IMR-90 (cell line): ENCODE data around the gene ABTB2. TPM values are rescaled to one million over a fixed set of nuclear protein-coding genes. Genes with fewer than 3 reads are reported as not detected.

ENCODE experiments used
- ATAC-seq: fragments of 200-7000 bp; cut with Tn5 transposase; 2 replicates; pipeline ENCODE4 v1.9.1; 2020; ENCODE audit warnings: low read depth, mild to moderate bottlenecking, moderate library complexity
- BruUV-seq: library from RNA; stranded (reverse); fragments of 400-500 nt; replicated peaks from 2 replicates; lab custom pipeline; 2021; lab: Mats Ljungman, UMichigan
- CTCF ChIA-PET: fragments of 300-600 bp; formaldehyde crosslinking; extraction: SDS; loops from one replicate; lab custom pipeline; 2021; ENCODE audit warnings: antibody characterized with exemption; lab: Yijun Ruan, JAX
- POLR2A ChIA-PET: fragments of 300-600 bp; sonication (Branson Sonifier 250); formaldehyde crosslinking; loops from one replicate; lab custom pipeline; 2022; ENCODE audit warnings: antibody characterized with exemption; ENCODE audit not compliant: unreplicated experiment; lab: Charles Lee
- DNase-seq: peaks from one replicate; pipeline ENCODE4 v3.0.0; 2013
- H2AFZ ChIP-seq: replicated peaks from 2 replicates; pipeline ENCODE3; 2013; ENCODE audit warnings: low read length, mild to moderate bottlenecking; ENCODE audit not compliant: poor library complexity
- H2AK5ac ChIP-seq: 2 replicates; pipeline ENCODE4 v1.6.1; 2013; ENCODE audit warnings: low read depth, low read length, inconsistent platforms
- H2AK9ac ChIP-seq: replicated peaks from 2 replicates; pipeline ENCODE3; 2013; ENCODE audit warnings: mild to moderate bottlenecking, low read depth, low read length, moderate library complexity; ENCODE audit not compliant: poor library complexity
- H2BK120ac ChIP-seq: 2 replicates; pipeline ENCODE4 v1.6.1; 2013; ENCODE audit warnings: low read depth, low read length, inconsistent platforms
- H2BK15ac ChIP-seq: 3 replicates; pipeline ENCODE4 v1.6.1; 2013; ENCODE audit warnings: low read depth, low read length, inconsistent platforms
- H2BK20ac ChIP-seq: 2 replicates; pipeline ENCODE4 v1.6.1; 2013; ENCODE audit warnings: low read depth, mild to moderate bottlenecking, inconsistent platforms, low read length, moderate library complexity
- H2BK5ac ChIP-seq: 2 replicates; pipeline ENCODE4 v1.6.1; 2013; ENCODE audit warnings: mild to moderate bottlenecking, low read depth, low read length, inconsistent platforms; ENCODE audit not compliant: poor library complexity, severe bottlenecking
- H3K14ac ChIP-seq: replicated peaks from 2 replicates; pipeline ENCODE4 v1.6.1; 2013; ENCODE audit warnings: low read depth, low read length, inconsistent platforms
- H3K18ac ChIP-seq: 2 replicates; pipeline ENCODE4 v1.6.1; 2013; ENCODE audit warnings: low read depth, low read length, control low read depth
- H3K23ac ChIP-seq: 2 replicates; pipeline ENCODE4 v1.6.1; 2013; ENCODE audit warnings: low read depth, low read length, inconsistent platforms
- H3K27ac ChIP-seq: 2 replicates; pipeline ENCODE4 v1.5.1; 2013; ENCODE audit warnings: mild to moderate bottlenecking, control low read depth, low read length; ENCODE audit not compliant: insufficient read depth
- H3K27me3 ChIP-seq: 2 replicates; pipeline ENCODE4 v1.6.1; 2013; ENCODE audit warnings: low read length; ENCODE audit not compliant: control insufficient read depth, insufficient read depth
- H3K36me3 ChIP-seq: 2 replicates; pipeline ENCODE4 v1.6.1; 2013; ENCODE audit warnings: low read length, mixed read lengths; ENCODE audit not compliant: control insufficient read depth, insufficient read depth
- H3K4ac ChIP-seq: 2 replicates; pipeline ENCODE4 v1.6.1; 2013; ENCODE audit warnings: low read depth, low read length, inconsistent platforms
- H3K4me1 ChIP-seq: 2 replicates; pipeline ENCODE4 v1.6.1; 2013; ENCODE audit warnings: low read length, mixed read lengths; ENCODE audit not compliant: control insufficient read depth, insufficient read depth
- H3K4me2 ChIP-seq: 2 replicates; pipeline ENCODE4 v1.6.1; 2013; ENCODE audit warnings: low read depth, mild to moderate bottlenecking, control low read depth, low read length, moderate library complexity
- H3K4me3 ChIP-seq: 2 replicates; pipeline ENCODE4 v1.5.1; 2013; ENCODE audit warnings: low read depth, mild to moderate bottlenecking, control low read depth, low read length, moderate library complexity; ENCODE audit not compliant: insufficient read depth
- H3K56ac ChIP-seq: 2 replicates; pipeline ENCODE4 v1.6.1; 2013; ENCODE audit warnings: low read length, inconsistent platforms; ENCODE audit not compliant: insufficient read depth; ENCODE audit errors: extremely low read depth
- H3K79me1 ChIP-seq, 2 experiments: 2 replicates each; pipeline ENCODE4 v1.6.1; 2013; ENCODE audit warnings: low read length in 2 of 2, inconsistent platforms in 1 of 2, low read depth in 1 of 2
- H3K9ac ChIP-seq: 2 replicates; pipeline ENCODE4 v1.6.1; 2013; ENCODE audit warnings: low read depth, low read length, control low read depth
- H3K9me1 ChIP-seq: 2 replicates; pipeline ENCODE4 v1.6.1; 2013; ENCODE audit warnings: low read length, inconsistent platforms; ENCODE audit not compliant: insufficient read depth
- H3K9me3 ChIP-seq: 2 replicates; pipeline ENCODE4 v1.6.1; 2013; ENCODE audit warnings: low read length; ENCODE audit not compliant: control insufficient read depth, insufficient read depth
- H4K20me1 ChIP-seq: 2 replicates; pipeline ENCODE4 v1.6.1; 2013; ENCODE audit warnings: low read length, inconsistent platforms; ENCODE audit not compliant: insufficient read depth
- H4K5ac ChIP-seq: 2 replicates; pipeline ENCODE4 v1.6.1; 2013; ENCODE audit warnings: mild to moderate bottlenecking, low read depth, low read length, control low read depth
- H4K8ac ChIP-seq, 2 experiments: 2 replicates each; pipeline ENCODE4 v1.6.1; 2013; ENCODE audit warnings: low read depth in 2 of 2, low read length in 2 of 2, control low read depth in 1 of 2, inconsistent platforms in 1 of 2
- H4K91ac ChIP-seq: 2 replicates; pipeline ENCODE4 v1.6.1; 2013; ENCODE audit warnings: low read depth, low read length, inconsistent platforms; ENCODE audit not compliant: insufficient read depth
- CEBPB ChIP-seq: IDR thresholded peaks from 2 replicates; pipeline ENCODE4 v1.6.1; 2012; ENCODE audit warnings: low read depth, low read length, improper control_type of control experiment
- CHD1 ChIP-seq: IDR thresholded peaks from 2 replicates; pipeline ENCODE4 v1.6.1; 2012; ENCODE audit warnings: low read depth, low read length, improper control_type of control experiment
- CTCF ChIP-seq: conservative IDR thresholded peaks from 2 replicates; pipeline ENCODE4 v1.5.1; 2012; ENCODE audit warnings: mild to moderate bottlenecking, low read depth, low read length, improper control_type of control experiment
- ELK1 ChIP-seq: fragments of 150-350 bp; IDR thresholded peaks from 2 replicates; pipeline ENCODE4 v1.6.1; 2016; ENCODE audit warnings: low read depth, mild to moderate bottlenecking, low read length, moderate library complexity, borderline replicate concordance
- MXI1 ChIP-seq: IDR thresholded peaks from 2 replicates; pipeline ENCODE4 v1.6.1; 2012; ENCODE audit warnings: low read depth, mild to moderate bottlenecking, low read length, moderate library complexity, borderline replicate concordance
- NFE2L2 ChIP-seq: fragments of 150-350 bp; IDR thresholded peaks from 2 replicates; pipeline ENCODE4 v1.6.1; 2016; ENCODE audit warnings: low read depth, mild to moderate bottlenecking, low read length
- POLR2A ChIP-seq: IDR thresholded peaks from 2 replicates; pipeline ENCODE4 v1.6.1; 2012; ENCODE audit warnings: mild to moderate bottlenecking, low read depth, low read length
- RCOR1 ChIP-seq: IDR thresholded peaks from 2 replicates; pipeline ENCODE4 v1.6.1; 2012; ENCODE audit warnings: mild to moderate bottlenecking, low read length, improper control_type of control experiment; ENCODE audit not compliant: insufficient replicate concordance
- RFX5 ChIP-seq: IDR thresholded peaks from 2 replicates; pipeline ENCODE4 v1.8.0; 2012; ENCODE audit warnings: low read depth, mild to moderate bottlenecking, low read length, moderate library complexity
- SMC3 ChIP-seq: fragments of 150-350 bp; IDR thresholded peaks from 2 replicates; pipeline ENCODE4 v1.6.1; 2016; ENCODE audit warnings: low read depth, mild to moderate bottlenecking, antibody characterized with exemption, low read length, moderate library complexity
- USF2 ChIP-seq: fragments of 150-350 bp; IDR thresholded peaks from 2 replicates; pipeline ENCODE4 v1.6.1; 2017; ENCODE audit warnings: mild to moderate bottlenecking, antibody characterized with exemption, low read length, low read depth
- WGBS, 2 experiments: methylation state at CpG; one replicate each; pipeline versions ENCODE4 v1.1.5 to v1.1.7; 2013; ENCODE audit warnings: missing lambda C conversion rate in 2 of 2; ENCODE audit not compliant: insufficient read length in 1 of 2; ENCODE audit errors: extremely low coverage in 2 of 2; 5-methylcytosine and 5-hydroxymethylcytosine counted together
- dilution Hi-C: fragments of 300-500 bp; cut with HindIII; formaldehyde crosslinking; loops from one replicate; pipeline ENCODE4 v1.14.3; 2018; ENCODE audit warnings: low sequenced_read_pairs; ENCODE audit not compliant: unreplicated experiment
- in situ Hi-C: fragments of 300-500 bp; cut with MboI; formaldehyde crosslinking; loops from 3 replicates; pipeline ENCODE4 v1.14.3; 2019; ENCODE audit warnings: low sequenced_read_pairs, inconsistent platforms, mixed read lengths
- intact Hi-C: fragments of 100-400 bp; cut with micrococcal nuclease; formaldehyde crosslinking; loops from 2 replicates; pipeline ENCODE4 v1.10.0; 2022
- polyA plus RNA-seq, 3 experiments: library from polyadenylated mRNA; depleted of rRNA; stranded (reverse); fragments of >200 nt; gene quantifications; 2 replicates each; pipeline ENCODE4 v1.2.3, GENCODE V29; 2012; ENCODE audit warnings: low replicate concordance in 1 of 3
- total RNA-seq: library from RNA; depleted of rRNA; stranded (reverse); fragments of >200 nt; gene quantifications from 2 replicates; pipeline ENCODE4 v1.2.3, GENCODE V29; 2012

ABTB2 gene
- total and polyA plus RNA-seq, 2 of the 4 experiments (the other 2 are of a cell fraction) = 0.18 to 2.0 TPM

- DNase-seq = no peak
- POLR2A ChIA-PET = no interaction called here
- no peaks in the 10 kb centered on the region for H3K9me3 ChIP-seq
These were observed 44.7 kb downstream of the ABTB2 start for GRCh38 chr11:34313099-34313517.

More at GRCh38 chr11:34313099-34313517, 44.7 kb downstream of the ABTB2 start:
- H2AK5ac ChIP-seq = no peak overlapping the region
- no peak for ATAC-seq
- H4K8ac ChIP-seq = no peak overlapping the region
- intact Hi-C loops (no loop called here), dilution Hi-C loops (no loop called here), in situ Hi-C loops (no loop called here)
- H2AFZ ChIP-seq = no peak overlapping the region
- H4K20me1 ChIP-seq = no peaks in the 10 kb centered on the region
- no peak overlapping the region for H3K56ac ChIP-seq
- H2BK5ac ChIP-seq = no peak overlapping the region
- H2AK9ac ChIP-seq = no peak overlapping the region
- no peak overlapping the region for H4K5ac ChIP-seq
- H3K27ac ChIP-seq = no peak overlapping the region
- H3K9ac ChIP-seq = no peak overlapping the region
- no peaks in the 10 kb centered on the region; the same call in 1 of the 2 replicates for H3K9me1 ChIP-seq
- H3K23ac ChIP-seq = no peak overlapping the region
- CTCF ChIA-PET = no interaction called here
- no peak overlapping the region for H3K4me3 ChIP-seq
- no peak overlapping the region for H2BK20ac ChIP-seq
- H3K18ac ChIP-seq = no peak overlapping the region
- no peak overlapping the region for H4K91ac ChIP-seq
- H3K4me2 ChIP-seq = no peak overlapping the region
- no peaks in the 10 kb centered on the region; a peak in 1 of 4 replicates for H3K79me1 ChIP-seq
- H3K27me3 ChIP-seq = peaks cover 31% of the 10 kb centered on the region
- no CpG with 5 or more reads among the region's 6 CpGs for WGBS, 2 experiments
- H3K4me1 ChIP-seq = peaks cover 2% of the 10 kb centered on the region
- BruUV-seq = no TSS peak
- TF ChIP-seq SMC3 = no peak
- no peak for TF ChIP-seq RCOR1
- TF ChIP-seq CHD1 = no peak
- TF ChIP-seq MXI1 = no peak
- no peak for TF ChIP-seq CTCF
- no peak for TF ChIP-seq POLR2A
- TF ChIP-seq NFE2L2 = no peak
- no peak for TF ChIP-seq RFX5
- no peak for TF ChIP-seq USF2
- TF ChIP-seq ELK1 = no peak
- TF ChIP-seq CEBPB = no peak
- no peak overlapping the region for H2BK15ac ChIP-seq
- H3K36me3 ChIP-seq = no peaks in the 10 kb centered on the region
- no peak overlapping the region for H2BK120ac ChIP-seq
- no peak overlapping the region for H3K14ac ChIP-seq
- no peak overlapping the region for H3K4ac ChIP-seq
